Mesodermal cell (in vitro differentiated cells): ENCODE data around the gene TUBB4B.

Experiments used
- H3K27ac ChIP-seq: 2 replicates; pipeline ENCODE4 v1.7.0; 2013; ENCODE audit warnings: mild to moderate bottlenecking, low read depth, low read length, moderate library complexity; ENCODE audit not compliant: severe bottlenecking
- H3K36me3 ChIP-seq: 2 replicates; pipeline ENCODE4 v1.7.1; 2013; ENCODE audit warnings: mild to moderate bottlenecking, low read length, moderate library complexity; ENCODE audit not compliant: control insufficient read depth, insufficient read depth
- H3K4me1 ChIP-seq: one replicate; pipeline ENCODE4 v1.7.1; 2013; ENCODE audit warnings: mild to moderate bottlenecking, low read length; ENCODE audit not compliant: insufficient read depth, control insufficient read depth, poor library complexity, severe bottlenecking
- H3K4me3 ChIP-seq: 2 replicates; pipeline ENCODE4 v1.7.0; 2013; ENCODE audit warnings: low read length, control low read depth, mild to moderate bottlenecking; ENCODE audit not compliant: insufficient read depth, poor library complexity, severe bottlenecking; ENCODE audit errors: extremely low read depth
- H3K9me3 ChIP-seq: 2 replicates; pipeline ENCODE4 v1.7.1; 2013; ENCODE audit warnings: mild to moderate bottlenecking, low read length, moderate library complexity; ENCODE audit not compliant: control insufficient read depth
- WGBS, 2 experiments: methylation state at CpG; one replicate each; pipeline ENCODE4 v1.1.5; 2013; ENCODE audit warnings: missing lambda C conversion rate in 2 of 2; ENCODE audit not compliant: insufficient coverage in 2 of 2; 5-methylcytosine and 5-hydroxymethylcytosine counted together

Gene TUBB4B

GRCh38 chr9:137221095-137221505, 20.0 kb upstream of the TUBB4B start:
- Histone ChIP-seq H3K27ac (no peak overlapping the region), H3K36me3 (peaks cover 7% of the 10 kb centered on the region), H3K4me3 (no peak overlapping the region), H3K4me1 (peaks cover 21% of the 10 kb centered on the region), H3K9me3 (no peaks in the 10 kb centered on the region)
- WGBS, 2 experiments = 95% methylated on average over 4 of the region's 14 CpGs; no CpG with 5 or more reads in 1 of the 2 experiments

GRCh38 chr9:137221506-137222111, 19.5 kb upstream of the TUBB4B start:
- peaks cover 21% of the 10 kb centered on the region for H3K4me1 ChIP-seq
- peak overlapping the region; percentile 36 for H3K4me3 ChIP-seq
- H3K27ac ChIP-seq = no peak overlapping the region
- WGBS, 2 experiments = 8 to 20% methylated on average over 20 to 54 of the region's 61 CpGs
- H3K36me3 ChIP-seq = peaks cover 2% of the 10 kb centered on the region
- no peaks in the 10 kb centered on the region for H3K9me3 ChIP-seq

GRCh38 chr9:137222190-137223077, 18.7 kb upstream of the TUBB4B start, which contains the start of gene RNF208:
RNF208 (minus strand) TSS chr9:137222240; CDS start chr9:137221212, 1,028 bp downstream.
- Histone ChIP-seq H3K9me3 (no peaks in the 10 kb centered on the region), H3K4me3 (peak within 1 kb of the TSS; percentile 82), H3K27ac (no peak within 1 kb of the TSS), H3K36me3 (no peaks in the 10 kb centered on the region), H3K4me1 (peaks cover 21% of the 10 kb centered on the region)
- WGBS, 2 experiments = 12 to 17% methylated on average over 44 to 70 of the region's 88 CpGs

- H3K9me3 ChIP-seq = no peaks in the 10 kb centered on the region
- H3K4me1 ChIP-seq = peaks cover 12% of the 10 kb centered on the region
- H3K4me3 ChIP-seq = peak overlapping the region; percentile 82
- no peaks in the 10 kb centered on the region for H3K36me3 ChIP-seq
- WGBS, 2 experiments = 4% methylated on average over 45 to 52 of the region's 63 CpGs
- H3K27ac ChIP-seq = peak overlapping the region; percentile 66
Observed at GRCh38 chr9:137223078-137223970, 17.8 kb upstream of the TUBB4B start.

- H3K4me3 ChIP-seq = peak within 1 kb of the TSS; percentile 82
- no peaks in the 10 kb centered on the region for H3K36me3 ChIP-seq
- peaks cover 7% of the 10 kb centered on the region for H3K4me1 ChIP-seq
- 77 to 82% methylated on average over 16 to 17 of the region's 23 CpGs for WGBS, 2 experiments
- H3K27ac ChIP-seq = no peak within 1 kb of the TSS
- no peaks in the 10 kb centered on the region for H3K9me3 ChIP-seq
Observed at GRCh38 chr9:137224830-137225694, 16.0 kb upstream of the TUBB4B start, which contains the start of gene CYSRT1. CYSRT1 (plus strand) TSS chr9:137225174; CDS start chr9:137225622, 448 bp downstream.

GRCh38 chr9:137225699-137226331, 15.3 kb upstream of the TUBB4B start:
- Histone ChIP-seq H3K9me3 (no peaks in the 10 kb centered on the region), H3K4me1 (peaks cover 7% of the 10 kb centered on the region), H3K27ac (no peak overlapping the region), H3K4me3 (no peak overlapping the region), H3K36me3 (no peaks in the 10 kb centered on the region)
- 90 to 93% methylated on average over 13 to 21 of the region's 21 CpGs for WGBS, 2 experiments

- 90 to 91% methylated on average over 16 to 17 of the region's 18 CpGs for WGBS, 2 experiments
- H3K4me3 ChIP-seq = no peak overlapping the region
- no peak overlapping the region for H3K27ac ChIP-seq
- H3K36me3 ChIP-seq = no peaks in the 10 kb centered on the region
- peaks cover 7% of the 10 kb centered on the region for H3K4me1 ChIP-seq
- no peaks in the 10 kb centered on the region for H3K9me3 ChIP-seq
Observed at GRCh38 chr9:137226338-137227053, 14.6 kb upstream of the TUBB4B start.

- 57 to 67% methylated on average over 22 to 24 of the region's 25 CpGs for WGBS, 2 experiments
- Histone ChIP-seq H3K4me1 (peaks cover 7% of the 10 kb centered on the region), H3K4me3 (no peak within 1 kb of the TSS), H3K27ac (no peak within 1 kb of the TSS), H3K36me3 (no peaks in the 10 kb centered on the region), H3K9me3 (no peaks in the 10 kb centered on the region)
Observed at GRCh38 chr9:137227054-137227852, 13.8 kb upstream of the TUBB4B start, which contains the start of gene RNF224. RNF224 (plus strand) TSS chr9:137227502; CDS start chr9:137228336, 834 bp downstream.
